H1 (cell line): ENCODE measurements around the gene MYO1A. TPM values are rescaled to one million over a fixed set of nuclear protein-coding genes. Genes with fewer than 3 reads are reported as not detected.

Source experiments
- CTCF ChIA-PET: fragments of 300-600 bp; sonication (Branson Sonifier 250); formaldehyde crosslinking; loops from one replicate; lab custom pipeline; 2021; ENCODE audit not compliant: partially characterized antibody; lab: Charles Lee
- POLR2A ChIA-PET: fragments of 300-600 bp; sonication (Branson Sonifier 250); formaldehyde crosslinking; loops from one replicate; lab custom pipeline; 2021; ENCODE audit warnings: inconsistent platforms; ENCODE audit not compliant: partially characterized antibody; lab: Charles Lee
- DNase-seq, 2 experiments: peaks; one replicate each; pipeline versions ENCODE4 v3.0.0 to v3.0.0-alpha.2; 2010 to 2022; ENCODE audit warnings: low spot score in 2 of 2, low read depth in 1 of 2, mixed read lengths in 1 of 2
- FAIRE-seq: peaks from 2 replicates; lab custom pipeline; 2011; peaks lifted over from hg19 to GRCh38; lab: Jason Lieb, UNC
- H2AFZ ChIP-seq: 2 replicates; pipeline ENCODE4 v1.8.1; 2012; ENCODE audit warnings: low read length, inconsistent platforms
- H2AK5ac ChIP-seq: 2 replicates; pipeline ENCODE4 v1.6.1; 2013; ENCODE audit warnings: low read depth, low read length
- H2BK120ac ChIP-seq: replicated peaks from 2 replicates; pipeline ENCODE3; 2013; ENCODE audit warnings: low read depth, low read length, inconsistent platforms
- H2BK12ac ChIP-seq: 2 replicates; pipeline ENCODE4 v1.6.1; 2013; ENCODE audit warnings: low read depth, low read length
- H2BK15ac ChIP-seq: 2 replicates; pipeline ENCODE4 v1.6.1; 2013; ENCODE audit warnings: low read length
- H2BK20ac ChIP-seq: 2 replicates; pipeline ENCODE4 v1.6.1; 2013; ENCODE audit warnings: low read length
- H2BK5ac ChIP-seq: 2 replicates; pipeline ENCODE4 v1.6.1; 2013; ENCODE audit warnings: low read depth, low read length
- H3K14ac ChIP-seq: 2 replicates; pipeline ENCODE4 v1.6.1; 2013; ENCODE audit warnings: inconsistent platforms; ENCODE audit not compliant: insufficient read length
- H3K18ac ChIP-seq: 2 replicates; pipeline ENCODE4 v1.6.1; 2013; ENCODE audit warnings: low read length; ENCODE audit errors: extremely low read depth
- H3K23ac ChIP-seq: 2 replicates; pipeline ENCODE4 v1.6.1; 2013; ENCODE audit warnings: inconsistent platforms; ENCODE audit not compliant: insufficient read length
- H3K23me2 ChIP-seq: 2 replicates; pipeline ENCODE4 v1.6.1; 2013; ENCODE audit warnings: low read depth, low read length
- H3K27ac ChIP-seq: 2 replicates; pipeline ENCODE4 v1.6.1; 2011; ENCODE audit warnings: low read depth, low read length, inconsistent platforms
- H3K27me3 ChIP-seq, 4 experiments: replicated peaks in 1 of 4; 1 replicate in 1 of 4; 2 replicates in 3 of 4; pipeline versions ENCODE4 v1.6.1 to v1.8.1; 2011 to 2013; ENCODE audit warnings: low read length in 3 of 4, mild to moderate bottlenecking in 3 of 4, inconsistent platforms in 2 of 4, mixed read lengths in 2 of 4, moderate library complexity in 1 of 4; ENCODE audit not compliant: control insufficient read depth in 3 of 4, insufficient read depth in 3 of 4; ENCODE audit errors: extremely low read depth in 1 of 4
- H3K36me3 ChIP-seq, 4 experiments: 2 replicates each; pipeline versions ENCODE4 v1.6.1 to v1.8.1; 2011 to 2013; ENCODE audit warnings: mild to moderate bottlenecking in 4 of 4, low read length in 3 of 4, moderate library complexity in 2 of 4, control low read depth in 1 of 4, inconsistent platforms in 1 of 4; ENCODE audit not compliant: insufficient read depth in 4 of 4, control insufficient read depth in 2 of 4
- H3K4ac ChIP-seq: replicated peaks from 2 replicates; pipeline ENCODE3; 2013; ENCODE audit warnings: low read length, low read depth, mixed read lengths, inconsistent platforms; ENCODE audit not compliant: insufficient read length
- H3K4me1 ChIP-seq, 4 experiments: replicated peaks in 1 of 4; 1 replicate in 1 of 4; 2 replicates in 3 of 4; pipeline versions ENCODE4 v1.6.1 to v1.8.1; 2011 to 2013; ENCODE audit warnings: low read length in 3 of 4, inconsistent platforms in 2 of 4, mixed read lengths in 1 of 4; ENCODE audit not compliant: insufficient read depth in 4 of 4, control insufficient read depth in 3 of 4
- H3K4me2 ChIP-seq, 2 experiments: 2 replicates each; pipeline versions ENCODE4 v1.6.1 to v1.8.1; 2011 to 2013; ENCODE audit warnings: low read depth in 2 of 2, low read length in 2 of 2, control low read depth in 1 of 2, inconsistent platforms in 1 of 2, mild to moderate bottlenecking in 1 of 2; ENCODE audit not compliant: insufficient read depth in 1 of 2
- H3K4me3 ChIP-seq, 4 experiments: fragments of 200-600, 300-600 bp in 1 of 4; sonication (generic), shearing (Covaris generic), sonication (Bioruptor Twin) in 1 of 4; 2 replicates each; pipeline versions ENCODE4 v1.5.1 to v1.8.1; 2011 to 2016; ENCODE audit warnings: low read length in 4 of 4, low read depth in 3 of 4, control low read depth in 2 of 4, inconsistent platforms in 2 of 4, mild to moderate bottlenecking in 2 of 4, mixed read lengths in 1 of 4, moderate library complexity in 1 of 4; ENCODE audit not compliant: insufficient read depth in 2 of 4; ENCODE audit errors: extremely low read depth in 1 of 4
- H3K56ac ChIP-seq: replicated peaks from 2 replicates; pipeline ENCODE3; 2013; ENCODE audit warnings: low read depth, mild to moderate bottlenecking, mixed read lengths, low read length, inconsistent platforms; ENCODE audit not compliant: insufficient read length
- H3K79me1 ChIP-seq: 2 replicates; pipeline ENCODE4 v1.6.1; 2013; ENCODE audit warnings: low read depth, low read length, control low read depth
- H3K79me2 ChIP-seq, 2 experiments: 2 replicates each; pipeline versions ENCODE4 v1.6.1 to v1.8.1; 2012 to 2013; ENCODE audit warnings: low read length in 2 of 2, mild to moderate bottlenecking in 2 of 2, inconsistent platforms in 1 of 2; ENCODE audit not compliant: insufficient read depth in 2 of 2, control insufficient read depth in 1 of 2
- H3K9ac ChIP-seq, 4 experiments: replicated peaks in 1 of 4; 1 replicate in 1 of 4; 2 replicates in 3 of 4; pipeline versions ENCODE4 v1.6.1 to v1.8.1; 2011 to 2013; ENCODE audit warnings: low read depth in 3 of 4, low read length in 3 of 4, control low read depth in 2 of 4, mild to moderate bottlenecking in 2 of 4, moderate library complexity in 2 of 4, inconsistent platforms in 1 of 4; ENCODE audit errors: extremely low read depth in 1 of 4
- H3K9me3 ChIP-seq, 2 experiments: 2 replicates each; pipeline versions ENCODE4 v1.6.1 to v1.8.1; 2012 to 2013; ENCODE audit warnings: mild to moderate bottlenecking in 2 of 2, moderate library complexity in 2 of 2, control low read depth in 1 of 2, inconsistent platforms in 1 of 2, low read depth in 1 of 2, low read length in 1 of 2, mixed read lengths in 1 of 2; ENCODE audit not compliant: insufficient read depth in 2 of 2
- H4K20me1 ChIP-seq, 2 experiments: replicated peaks in 1 of 2; 2 replicates each; pipeline versions ENCODE3 to v1.8.1; 2011 to 2013; ENCODE audit warnings: inconsistent platforms in 2 of 2, low read length in 2 of 2, mild to moderate bottlenecking in 1 of 2; ENCODE audit not compliant: insufficient read depth in 2 of 2, control insufficient read depth in 1 of 2
- H4K5ac ChIP-seq: 2 replicates; pipeline ENCODE4 v1.6.1; 2013; ENCODE audit warnings: low read length, low read depth, mixed read lengths, inconsistent platforms; ENCODE audit not compliant: insufficient read length
- H4K8ac ChIP-seq: 2 replicates; pipeline ENCODE4 v1.8.0; 2013; ENCODE audit warnings: mild to moderate bottlenecking, moderate library complexity, low read length, inconsistent platforms; ENCODE audit not compliant: insufficient read depth; ENCODE audit errors: extremely low read depth
- H4K91ac ChIP-seq: replicated peaks from 2 replicates; pipeline ENCODE3; 2013; ENCODE audit warnings: low read length, mixed read lengths, inconsistent platforms; ENCODE audit not compliant: insufficient read length
- CTBP2 ChIP-seq: IDR thresholded peaks from 2 replicates; pipeline ENCODE4 v1.7.0; 2011; ENCODE audit warnings: borderline replicate concordance, mild to moderate bottlenecking, moderate library complexity, mixed read lengths, low read length; ENCODE audit not compliant: insufficient read depth, insufficient read length
- EZH2 ChIP-seq: fragments of 200-600 bp; sonication (generic); IDR thresholded peaks from 2 replicates; pipeline ENCODE4 v1.7.1; 2012; ENCODE audit warnings: low read depth, mild to moderate bottlenecking, moderate library complexity, low read length, inconsistent platforms; ENCODE audit not compliant: severe bottlenecking
- HDAC2 ChIP-seq, 2 experiments: fragments of 300-600 bp in 1 of 2; sonication (generic) in 1 of 2; IDR thresholded peaks; 2 replicates each; pipeline ENCODE4 v1.6.1; 2011 to 2012; ENCODE audit warnings: low read depth in 2 of 2, low read length in 2 of 2, mild to moderate bottlenecking in 2 of 2, moderate library complexity in 2 of 2, borderline replicate concordance in 1 of 2, inconsistent platforms in 1 of 2
- NANOG ChIP-seq: IDR thresholded peaks from 2 replicates; pipeline ENCODE4 v1.6.1; 2011; ENCODE audit warnings: low read length, low read depth, mild to moderate bottlenecking, inconsistent platforms; ENCODE audit not compliant: insufficient read depth, poor library complexity, severe bottlenecking
- NRF1 ChIP-seq: IDR thresholded peaks from 2 replicates; pipeline ENCODE4 v1.6.1; 2011; ENCODE audit warnings: mild to moderate bottlenecking, low read depth, low read length, improper control_type of control experiment
- PHF8 ChIP-seq: fragments of 200-600 bp; sonication (generic); conservative IDR thresholded peaks from 2 replicates; pipeline ENCODE4 v1.7.1; 2012; ENCODE audit warnings: low read depth, mild to moderate bottlenecking, inconsistent platforms, low read length, moderate library complexity
- POLR2A ChIP-seq, 2 experiments: IDR thresholded peaks; 1 replicate in 1 of 2; 2 replicates in 1 of 2; pipeline ENCODE4 v1.6.1; 2011; ENCODE audit warnings: low read depth in 2 of 2, low read length in 2 of 2, mild to moderate bottlenecking in 2 of 2; ENCODE audit errors: control extremely low read depth in 1 of 2
- TBP ChIP-seq: IDR thresholded peaks from 2 replicates; pipeline ENCODE4 v1.6.1; 2011; ENCODE audit warnings: low read depth, low read length, improper control_type of control experiment
- WGBS, 2 experiments: shearing (Covaris generic) in 1 of 2; methylation state at CpG; one replicate each; pipeline versions ENCODE4 v1.1.6 to v1.1.7; 2013 to 2015; ENCODE audit warnings: low lambda C conversion rate in 2 of 2, mixed read lengths in 2 of 2, inconsistent platforms in 1 of 2, low coverage in 1 of 2, missing lambda C conversion rate in 1 of 2; ENCODE audit not compliant: insufficient replicate concordance in 2 of 2, insufficient coverage in 1 of 2, insufficient read length in 1 of 2; ENCODE audit errors: extremely low coverage in 1 of 2, missing lambda C conversion rate in 1 of 2; 5-methylcytosine and 5-hydroxymethylcytosine counted together
- polyA plus RNA-seq, 7 experiments: library from polyadenylated mRNA; depleted of rRNA in 3 of 7; stranded (reverse) in 5 of 7; unstranded in 2 of 7; fragments of >200 nt in 5 of 7; fragments of 200-250 nt in 2 of 7; gene quantifications; 1 replicate in 5 of 7; 2 replicates in 1 of 7; 4 replicates in 1 of 7; pipeline versions ENCODE4 v1.2.1 to v1.2.3, GENCODE V29; 2011 to 2013; ENCODE audit warnings: missing spikeins in 2 of 7, mixed read lengths in 2 of 7
- total RNA-seq: library from RNA; stranded (reverse); fragmentation: NEBNext Ultra II Directional; extraction: Animal tissue kit (Norgen Biotek cat#: 25700); gene quantifications from 2 replicates; pipeline ENCODE4 v1.2.1, GENCODE V29; 2021
- TF ChIP-seq, protein P1 (sequence below), 3 experiments: IDR thresholded peaks; 1 replicate in 2 of 3; 2 replicates in 1 of 3; pipeline versions ENCODE4 v1.5.1 to v1.6.1; 2011; ENCODE audit warnings: low read length in 3 of 3, mild to moderate bottlenecking in 3 of 3, inconsistent platforms in 2 of 3, low read depth in 1 of 3, moderate library complexity in 1 of 3; ENCODE audit not compliant: insufficient read depth in 1 of 3; ENCODE audit errors: control extremely low read depth in 1 of 3
- TF ChIP-seq, protein P2 (sequence below): IDR thresholded peaks from 2 replicates; pipeline ENCODE4 v1.6.1; 2011; ENCODE audit warnings: low read depth, mild to moderate bottlenecking, low read length; ENCODE audit not compliant: insufficient read depth

MYO1A gene
- total and polyA plus RNA-seq, 2 of the 8 experiments (the other 6 are each of a cell fraction or from before 2014, with no cell fraction given) = 0.54 to 0.77 TPM

DNA sequence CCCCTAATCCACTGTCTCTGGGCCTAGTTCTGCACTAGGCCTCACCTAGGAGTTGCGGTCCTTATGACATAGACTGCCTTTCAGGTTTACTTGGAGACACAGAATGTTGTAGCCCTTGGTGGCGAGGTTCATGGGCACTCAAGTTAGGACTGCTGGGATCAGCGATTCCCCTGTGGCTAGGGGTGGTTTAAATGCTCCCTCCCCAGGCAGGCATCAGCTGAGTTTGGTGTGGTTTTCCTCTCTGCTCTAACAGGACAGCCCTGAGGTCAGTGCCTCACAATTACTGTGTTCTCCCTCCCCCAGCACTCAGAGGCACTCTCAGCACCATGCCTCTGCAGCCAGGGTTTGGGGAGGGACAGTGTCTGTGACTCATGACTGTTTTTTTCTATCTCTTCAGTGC lies 70.3 kb downstream of the MYO1A start:
- Histone ChIP-seq H3K56ac (no peak overlapping the region), H2BK12ac (no peak overlapping the region), H4K20me1 (no peaks in the 10 kb centered on the region), H3K79me1 (no peaks in the 10 kb centered on the region), H3K79me2 (no peaks in the 10 kb centered on the region), H3K14ac (no peak overlapping the region), H2BK20ac (no peak overlapping the region), H4K5ac (no peak overlapping the region), H4K8ac (no peak overlapping the region), H3K18ac (no peak overlapping the region; the same call in 1 of the 2 replicates), H3K27me3 (no peaks in the 10 kb centered on the region), H3K36me3 (no peaks in the 10 kb centered on the region), H2AFZ (no peak overlapping the region), H2BK5ac (no peak overlapping the region), H3K23ac (no peak overlapping the region), H3K4ac (no peak overlapping the region), H4K91ac (no peak overlapping the region), H3K4me3 (no peak overlapping the region), H3K27ac (no peak overlapping the region), H3K9ac (no peak overlapping the region), H3K4me2 (no peak overlapping the region), H3K4me1 (no peaks in the 10 kb centered on the region), H2AK5ac (no peak overlapping the region), H3K23me2 (no peaks in the 10 kb centered on the region), H3K9me3 (no peaks in the 10 kb centered on the region), H2BK15ac (no peak overlapping the region), H2BK120ac (no peak overlapping the region)
- ChIA-PET CTCF (interaction anchor here (1.1 to 1.4 kb wide), 3 partner anchors 8 to 166 kb away, joined by 3 to 9 read pairs (median 3); no protein-coding TSS in a partner anchor), POLR2A (interaction anchor here (1.0 kb wide), 1 partner anchor 26 kb away, joined by 4 read pairs; the partner anchor contains the start of gene ZBTB39)
- 97% methylated on average over 3 of the region's 3 CpGs; no CpG with 5 or more reads in 1 of the 2 experiments for WGBS, 2 experiments
- DNase-seq = peak in 1 of 2 experiments; percentile 27
- no peak for FAIRE-seq
- TF ChIP-seq, protein P1, sequence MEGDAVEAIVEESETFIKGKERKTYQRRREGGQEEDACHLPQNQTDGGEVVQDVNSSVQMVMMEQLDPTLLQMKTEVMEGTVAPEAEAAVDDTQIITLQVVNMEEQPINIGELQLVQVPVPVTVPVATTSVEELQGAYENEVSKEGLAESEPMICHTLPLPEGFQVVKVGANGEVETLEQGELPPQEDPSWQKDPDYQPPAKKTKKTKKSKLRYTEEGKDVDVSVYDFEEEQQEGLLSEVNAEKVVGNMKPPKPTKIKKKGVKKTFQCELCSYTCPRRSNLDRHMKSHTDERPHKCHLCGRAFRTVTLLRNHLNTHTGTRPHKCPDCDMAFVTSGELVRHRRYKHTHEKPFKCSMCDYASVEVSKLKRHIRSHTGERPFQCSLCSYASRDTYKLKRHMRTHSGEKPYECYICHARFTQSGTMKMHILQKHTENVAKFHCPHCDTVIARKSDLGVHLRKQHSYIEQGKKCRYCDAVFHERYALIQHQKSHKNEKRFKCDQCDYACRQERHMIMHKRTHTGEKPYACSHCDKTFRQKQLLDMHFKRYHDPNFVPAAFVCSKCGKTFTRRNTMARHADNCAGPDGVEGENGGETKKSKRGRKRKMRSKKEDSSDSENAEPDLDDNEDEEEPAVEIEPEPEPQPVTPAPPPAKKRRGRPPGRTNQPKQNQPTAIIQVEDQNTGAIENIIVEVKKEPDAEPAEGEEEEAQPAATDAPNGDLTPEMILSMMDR (IDR thresholded peaks at IDR 0.05; ENCODE audit: control extremely low read depth in 1 of 3, insufficient read depth in 1 of 3, low read depth in 1 of 3, low read length in 3 of 3) = no peak
- TF ChIP-seq TBP (no peak), EZH2 (no peak), CTBP2 (no peak), NRF1 (no peak), PHF8 (no peak), NANOG (no peak), POLR2A (IDR thresholded peaks at IDR 0.05; ENCODE audit: control extremely low read depth in 1 of 2, low read depth in 2 of 2, low read length in 2 of 2) (no peak), HDAC2 (IDR thresholded peaks at IDR 0.05; ENCODE audit: borderline replicate concordance in 1 of 2, low read depth in 2 of 2, low read length in 2 of 2) (no peak)
- TF ChIP-seq, protein P2, sequence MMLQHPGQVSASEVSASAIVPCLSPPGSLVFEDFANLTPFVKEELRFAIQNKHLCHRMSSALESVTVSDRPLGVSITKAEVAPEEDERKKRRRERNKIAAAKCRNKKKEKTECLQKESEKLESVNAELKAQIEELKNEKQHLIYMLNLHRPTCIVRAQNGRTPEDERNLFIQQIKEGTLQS = no peak
